ENCODE results near the gene TSPYL2. TPM values are rescaled to one million over a fixed set of nuclear protein-coding genes. Genes with fewer than 3 reads are reported as not detected.

Gene TSPYL2
- total and polyA plus RNA-seq, 2 of the 4 experiments (the other 2 are of a cell fraction): 19.2 to 49.7 TPM

GRCh38 chrX:53114864-53115549 lies 32.8 kb downstream of the TSPYL2 start:
- H3K18ac ChIP-seq (ENCODE audit: low read depth, low read length): no peak overlapping the region
- H3K9ac ChIP-seq (ENCODE audit: low read depth, low read length): no peak overlapping the region
- H2BK5ac ChIP-seq (ENCODE audit: low read depth, low read length, poor library complexity, severe bottlenecking): no peak overlapping the region
- no peaks in the 10 kb centered on the region for H3K4me1 ChIP-seq (ENCODE audit: control insufficient read depth, insufficient read depth, low read length)
- no peak overlapping the region for H2BK15ac ChIP-seq (ENCODE audit: low read depth, low read length)
- no peaks in the 10 kb centered on the region for H3K9me3 ChIP-seq (ENCODE audit: control insufficient read depth, insufficient read depth, low read length)
- DNase-seq (no peak), ATAC-seq (ENCODE audit: low read depth) (no peak)
- no peak overlapping the region for H4K5ac ChIP-seq (ENCODE audit: low read depth, low read length)
- no peaks in the 10 kb centered on the region for H3K36me3 ChIP-seq (ENCODE audit: control insufficient read depth, insufficient read depth, low read length)
- no peak overlapping the region for H4K8ac ChIP-seq (ENCODE audit: low read depth in 2 of 2, low read length in 2 of 2)
- H2BK20ac ChIP-seq (ENCODE audit: low read depth, low read length): no peak overlapping the region
- no peak overlapping the region for H3K23ac ChIP-seq (ENCODE audit: low read depth, low read length)
- intact Hi-C loops (cut with micrococcal nuclease): no loop called here
- H4K20me1 ChIP-seq (ENCODE audit: insufficient read depth, low read length): no peaks in the 10 kb centered on the region
- in situ Hi-C loops (cut with MboI; ENCODE audit: low sequenced_read_pairs): no loop called here
- no peak overlapping the region for H3K4me3 ChIP-seq (ENCODE audit: insufficient read depth, low read depth, low read length)
- WGBS, 2 experiments (ENCODE audit: extremely low coverage in 2 of 2, insufficient read length in 1 of 2): no CpG with 5 or more reads among the region's 6 CpGs
- POLR2A ChIA-PET (ENCODE audit: unreplicated experiment): no interaction called here
- no peak overlapping the region for H4K91ac ChIP-seq (ENCODE audit: insufficient read depth, low read depth, low read length)
- peaks cover 0 to 12% of the 10 kb centered on the region in 2 experiments; a peak in 2 of 4 replicates for H3K79me1 ChIP-seq (ENCODE audit: low read depth in 1 of 2, low read length in 2 of 2)
- no peak overlapping the region for H2AK9ac ChIP-seq (replicated peaks; ENCODE audit: low read depth, low read length, poor library complexity)
- no peaks in the 10 kb centered on the region for H3K9me1 ChIP-seq (ENCODE audit: insufficient read depth, low read length)
- H3K27ac ChIP-seq (ENCODE audit: insufficient read depth, low read length): peak overlapping the region; percentile 13; the same call in 1 of the 2 replicates
- peak overlapping the region; percentile 16 for H2AFZ ChIP-seq (replicated peaks; ENCODE audit: low read length, poor library complexity)
- dilution Hi-C loops (cut with HindIII; ENCODE audit: low sequenced_read_pairs, unreplicated experiment): no loop called here
- CTCF ChIA-PET: no interaction called here
- no peak for TF ChIP-seq POLR2A (IDR thresholded peaks at IDR 0.05; ENCODE audit: low read depth, low read length)
- H3K27me3 ChIP-seq (ENCODE audit: control insufficient read depth, insufficient read depth, low read length): peaks cover 2% of the 10 kb centered on the region; the same call in 1 of the 2 replicates
- H3K14ac ChIP-seq (replicated peaks; ENCODE audit: low read depth, low read length): no peak overlapping the region
- H2BK120ac ChIP-seq (ENCODE audit: low read depth, low read length): no peak overlapping the region
- no peak overlapping the region for H3K4me2 ChIP-seq (ENCODE audit: low read depth, low read length)
- no peak overlapping the region for H3K56ac ChIP-seq (ENCODE audit: extremely low read depth, insufficient read depth, low read length)
- H3K4ac ChIP-seq (ENCODE audit: low read depth, low read length): no peak overlapping the region; the same call in 1 of the 2 replicates
- H2AK5ac ChIP-seq (ENCODE audit: low read depth, low read length): no peak overlapping the region
- BruUV-seq (replicated peaks): no TSS peak
